Ramos (cell line): ENCODE results near the gene DENND5B.

Experiments
- in situ Hi-C: fragments of 300-500 bp; cut with MboI; formaldehyde crosslinking; loops from one replicate; pipeline ENCODE4 v1.14.3; 2022; ENCODE audit warnings: low sequenced_read_pairs; ENCODE audit not compliant: unreplicated experiment

Gene DENND5B

DNA sequence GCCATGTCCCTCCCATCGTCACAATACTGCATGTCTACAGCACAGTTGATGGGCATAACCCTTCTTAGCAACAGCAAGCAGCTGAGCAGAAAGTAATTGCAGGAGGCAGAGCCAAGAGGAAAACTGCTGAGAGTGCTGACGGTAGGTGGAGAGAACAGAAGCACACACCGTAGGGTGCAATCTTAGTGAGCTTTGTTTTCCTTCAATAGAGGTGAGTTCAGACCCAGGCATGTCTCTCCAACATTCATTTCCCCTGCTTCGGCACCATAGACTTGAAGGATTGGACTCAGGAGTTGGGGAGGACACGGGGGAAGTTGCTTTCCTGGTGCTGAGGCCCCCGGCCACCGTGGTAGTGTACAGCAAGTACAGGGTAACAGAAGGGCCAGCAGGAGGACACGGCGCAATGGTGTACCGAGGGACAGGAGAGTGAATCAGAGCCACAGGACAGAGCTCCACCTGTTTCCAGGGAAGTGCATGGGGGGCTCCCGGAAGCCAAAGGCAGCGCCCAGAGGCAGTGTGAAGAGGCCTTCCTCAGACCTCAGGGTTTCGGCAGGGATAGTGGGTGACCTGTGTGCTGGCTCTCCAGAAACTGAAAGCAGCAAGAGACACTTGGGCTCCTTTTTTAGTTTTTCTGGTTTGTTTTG, 228.7 kb downstream of the DENND5B start:
- in situ Hi-C loops = no loop called here

DNA sequence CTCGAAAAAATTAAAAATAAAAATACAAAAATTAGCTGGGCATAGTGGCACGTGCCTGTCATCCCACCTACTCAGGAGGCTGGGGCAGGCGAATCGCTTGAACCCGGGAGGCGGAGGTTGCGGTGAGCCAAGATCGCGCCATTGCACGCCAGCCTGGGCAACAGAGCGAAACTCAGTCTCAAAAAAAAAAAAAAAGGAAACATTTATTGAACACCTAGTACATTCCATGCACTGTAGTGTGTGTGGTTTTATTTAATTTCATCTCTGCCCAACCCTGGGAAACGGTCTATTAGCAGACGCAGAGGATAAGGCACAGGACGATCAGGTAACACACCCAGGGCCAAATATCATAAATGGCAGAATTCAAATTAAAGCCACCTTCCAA, 229.2 kb downstream of the DENND5B start:
- in situ Hi-C loops = no loop called here

DNA sequence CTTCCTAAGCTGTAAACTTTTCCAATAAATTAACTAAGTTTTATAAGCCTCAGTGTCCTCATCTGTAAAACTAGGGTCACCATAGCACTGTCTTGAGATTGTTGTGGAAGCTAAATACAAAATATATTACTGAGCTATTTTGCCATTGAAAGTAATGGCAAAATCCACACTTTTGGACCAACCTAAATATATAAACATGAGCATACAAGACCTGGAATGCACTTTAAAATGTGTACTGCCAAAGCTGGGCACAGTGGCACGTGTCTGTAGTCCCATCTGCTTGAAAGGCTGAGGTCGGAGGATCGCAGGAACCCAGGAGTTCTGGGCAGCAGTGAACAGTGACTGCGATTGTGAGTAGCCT, 235.2 kb downstream of the DENND5B start:
- in situ Hi-C loops = no loop called here

DNA sequence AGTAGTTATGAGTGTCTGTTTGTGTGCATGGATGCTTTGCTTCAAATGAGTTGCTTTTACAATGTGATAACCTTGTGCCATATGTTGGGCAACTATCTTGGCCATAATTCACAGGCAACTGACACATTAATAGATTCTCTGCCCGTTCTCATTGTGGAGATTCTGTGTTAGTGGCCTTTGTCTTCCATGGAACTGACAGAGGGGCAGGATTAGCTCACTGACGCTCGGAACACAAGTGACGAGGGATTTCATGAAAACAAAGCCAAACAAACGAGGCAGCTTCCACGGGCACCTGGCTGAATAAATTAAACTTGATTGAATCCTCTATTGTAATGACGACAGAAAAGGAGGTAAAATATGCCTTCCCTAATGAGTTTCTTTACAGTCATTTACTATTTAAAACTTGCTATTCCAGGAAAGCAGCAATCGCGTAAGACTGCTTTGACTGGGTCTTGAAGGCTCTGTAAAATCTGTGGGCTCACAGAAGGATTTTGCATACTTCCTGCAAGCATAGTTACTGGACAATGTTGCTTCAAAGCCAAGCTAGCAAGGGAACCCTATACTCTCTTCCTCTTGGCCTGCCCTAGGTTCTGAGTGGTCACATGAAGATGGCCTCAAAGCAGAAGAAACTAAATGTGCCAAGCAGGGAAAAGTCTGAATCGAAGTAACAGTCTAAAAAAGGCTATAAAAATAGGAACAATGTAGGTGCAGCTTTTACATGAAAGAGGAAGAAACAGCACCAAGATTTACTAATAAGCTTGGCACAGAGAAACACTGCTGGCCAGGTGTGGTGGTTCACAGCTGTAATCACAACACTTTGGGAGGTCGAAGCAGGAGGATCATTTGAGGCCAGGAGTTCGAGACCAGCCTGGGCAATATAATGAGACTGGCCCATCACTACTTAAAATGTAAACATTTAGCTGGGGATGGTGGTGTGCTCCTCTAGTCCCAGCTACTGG, 236.9 kb downstream of the DENND5B start:
- in situ Hi-C loops = no loop called here

DNA sequence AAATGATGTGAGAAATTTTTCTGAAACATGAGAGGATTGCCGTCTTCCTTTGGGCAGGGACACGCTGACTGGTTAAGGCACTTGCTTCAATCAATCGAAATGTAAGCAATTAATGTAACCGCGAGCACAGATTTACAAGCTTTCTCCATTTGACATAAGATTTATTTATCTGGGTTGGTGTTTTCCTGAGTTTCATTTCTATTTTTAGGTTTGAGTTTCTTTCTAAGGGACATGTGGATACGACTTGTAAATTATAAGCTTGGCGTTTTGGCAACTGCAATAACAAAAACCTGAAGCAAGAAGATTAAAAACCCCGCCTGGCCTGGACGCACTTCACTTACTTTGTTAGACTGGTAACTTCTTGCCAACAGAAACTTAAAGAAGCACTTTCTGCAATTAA, 244.7 kb downstream of the DENND5B start:
- in situ Hi-C loops = no loop called here

DNA sequence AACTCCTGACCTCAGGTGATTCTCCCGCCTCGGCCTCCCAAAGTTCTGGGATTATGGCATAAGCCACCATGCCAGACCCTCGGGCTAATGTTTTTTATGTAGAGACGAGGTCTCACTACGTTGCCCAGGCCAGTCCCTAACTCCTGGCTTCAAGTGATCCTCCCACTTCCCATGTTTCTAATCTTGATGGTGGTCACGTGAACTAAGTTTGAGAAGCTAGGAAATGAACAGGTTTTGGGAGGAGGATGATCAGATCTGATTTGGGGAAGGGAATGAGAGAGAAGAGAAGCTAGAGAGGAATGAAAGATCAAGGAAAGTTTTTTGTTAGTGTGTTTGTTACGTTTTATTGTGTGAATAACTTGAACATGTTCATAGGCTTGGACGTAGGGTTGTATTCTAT, 247.8 kb downstream of the DENND5B start:
- in situ Hi-C loops = no loop called here

DNA sequence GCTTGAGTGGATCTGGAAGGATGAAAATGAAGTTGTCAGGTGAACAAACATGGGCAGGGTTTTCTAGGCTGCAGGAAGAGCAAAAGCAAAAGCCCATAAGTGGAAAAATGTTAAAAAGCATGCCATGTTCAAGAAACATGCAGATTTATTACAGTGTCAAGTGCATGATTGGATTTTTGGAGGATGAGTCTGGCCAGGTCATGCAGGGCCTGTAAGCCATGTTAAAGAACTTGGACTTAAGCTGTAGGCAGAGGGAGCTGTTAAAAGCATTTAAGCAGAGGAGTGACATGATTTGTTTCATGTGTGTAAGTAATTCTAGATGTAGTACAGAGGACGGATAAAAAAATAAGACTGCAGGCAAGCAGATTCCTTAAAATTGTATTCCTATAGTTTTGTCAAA, 248.7 kb downstream of the DENND5B start:
- in situ Hi-C loops = no loop called here

DNA sequence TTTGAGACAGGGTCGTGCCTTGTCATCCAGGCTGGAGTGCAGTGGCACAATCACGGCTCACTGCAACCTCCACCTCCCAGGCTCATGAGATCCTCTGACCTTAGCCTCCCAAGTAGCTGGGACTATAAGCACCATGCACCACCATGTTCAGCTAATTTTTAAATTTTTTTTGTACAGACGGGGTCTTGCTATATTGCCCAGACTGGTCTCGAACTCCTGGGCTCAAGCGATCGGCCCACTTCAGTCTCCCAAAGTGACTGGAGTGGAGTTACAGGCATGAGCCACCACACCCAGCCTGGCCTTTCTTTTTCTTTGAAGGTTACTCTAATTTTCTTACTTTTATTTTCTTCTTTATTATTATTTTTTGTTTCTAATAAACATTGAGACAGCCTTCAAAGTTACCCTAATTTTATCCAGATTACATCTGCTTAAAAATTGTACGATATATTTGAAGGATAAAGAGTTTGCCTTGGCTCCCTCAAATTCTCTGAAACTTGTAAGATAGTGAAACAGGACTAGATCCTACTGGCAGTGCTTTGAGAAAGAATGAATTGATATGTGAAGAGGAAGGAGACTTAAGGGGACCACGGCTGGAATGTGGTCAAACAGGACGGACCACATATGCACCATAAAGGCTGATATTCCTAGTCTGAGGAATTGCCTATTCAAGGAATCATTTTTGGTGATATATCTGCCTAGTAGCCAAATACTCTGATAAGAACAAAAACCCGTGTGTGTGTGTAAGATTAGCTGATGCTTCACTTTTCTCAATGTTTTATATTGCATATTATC, 250.9 kb downstream of the DENND5B start:
- in situ Hi-C loops = no loop called here

DNA sequence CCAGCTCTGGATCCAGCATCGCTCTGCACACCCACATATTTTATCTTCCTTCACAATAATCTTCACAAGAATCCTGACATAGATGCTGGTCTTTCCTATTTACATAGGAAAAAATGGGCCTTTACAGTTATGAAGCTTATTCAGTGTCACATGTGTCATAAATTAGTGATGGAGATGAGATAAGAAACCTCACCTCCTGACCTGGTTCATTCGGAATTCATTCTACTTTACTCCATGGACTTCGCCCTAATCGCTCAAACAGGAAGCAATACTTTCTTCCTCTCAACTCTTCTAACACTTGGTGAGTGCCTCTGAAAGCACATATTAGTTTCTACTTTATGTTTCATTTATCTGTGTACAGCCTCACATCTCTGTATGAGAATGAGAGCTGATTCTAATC, 253.0 kb downstream of the DENND5B start:
- in situ Hi-C loops = no loop called here
